ENCODE results near the gene FOXE3. TPM values are rescaled to one million over a fixed set of nuclear protein-coding genes. Genes with fewer than 3 reads are reported as not detected.

Gene FOXE3
- total RNA-seq, 2 donors from 2014 or later: 0.28 TPM; not detected in 1

- H3K4me3 ChIP-seq: no peak overlapping the region
- peaks cover 0 to 12% of the 10 kb centered on the region in 2 donors for H3K4me1 ChIP-seq (ENCODE audit: control insufficient read depth in 1 of 2, low read depth in 2 of 2)
- no peak for ATAC-seq (ENCODE audit: insufficient number of reproducible peaks, low FRiP score, low read depth)
- no peaks in the 10 kb centered on the region for H3K27me3 ChIP-seq (replicated peaks; ENCODE audit: insufficient read depth)
- no peak overlapping the region for H3K27ac ChIP-seq
- peaks cover 6% of the 10 kb centered on the region for H3K36me3 ChIP-seq
- DNase-seq (ENCODE audit: low spot score): no peak
- no peak for TF ChIP-seq CTCF (IDR thresholded peaks at IDR 0.05)
- H3K9me3 ChIP-seq: no peaks in the 10 kb centered on the region
Measured at GRCh38 chr1:47380699-47381098, 35.4 kb upstream of the FOXE3 start.

GRCh38 chr1:47382399-47382983 lies 33.6 kb upstream of the FOXE3 start:
- DNase-seq (ENCODE audit: low spot score): no peak
- Histone ChIP-seq H3K36me3 (peaks cover 5% of the 10 kb centered on the region), H3K27ac (no peak overlapping the region), H3K4me1 (ENCODE audit: control insufficient read depth in 1 of 2, low read depth in 2 of 2) (peaks cover 0 to 12% of the 10 kb centered on the region in 2 donors), H3K9me3 (no peaks in the 10 kb centered on the region), H3K4me3 (no peak overlapping the region), H3K27me3 (replicated peaks; ENCODE audit: insufficient read depth) (no peaks in the 10 kb centered on the region)
- TF ChIP-seq CTCF (IDR thresholded peaks at IDR 0.05): no peak
- no peak for ATAC-seq (ENCODE audit: insufficient number of reproducible peaks, low FRiP score, low read depth)

- Histone ChIP-seq H3K27ac (no peak overlapping the region), H3K27me3 (replicated peaks; ENCODE audit: insufficient read depth) (no peaks in the 10 kb centered on the region), H3K4me3 (no peak overlapping the region), H3K4me1 (ENCODE audit: control insufficient read depth in 1 of 2, low read depth in 2 of 2) (peaks cover 0 to 12% of the 10 kb centered on the region in 2 donors), H3K36me3 (peaks cover 5% of the 10 kb centered on the region), H3K9me3 (no peaks in the 10 kb centered on the region)
- DNase-seq (ENCODE audit: low spot score) (no peak), ATAC-seq (ENCODE audit: insufficient number of reproducible peaks, low FRiP score, low read depth) (no peak)
- no peak for TF ChIP-seq CTCF (IDR thresholded peaks at IDR 0.05)
Measured at GRCh38 chr1:47384083-47384482, 32.0 kb upstream of the FOXE3 start.

GRCh38 chr1:47385020-47385419 lies 31.1 kb upstream of the FOXE3 start:
- Histone ChIP-seq H3K4me3 (no peak overlapping the region), H3K36me3 (peaks cover 5% of the 10 kb centered on the region), H3K27me3 (replicated peaks; ENCODE audit: insufficient read depth) (no peaks in the 10 kb centered on the region), H3K4me1 (ENCODE audit: control insufficient read depth in 1 of 2, low read depth in 2 of 2) (peaks cover 0 to 12% of the 10 kb centered on the region in 2 donors), H3K9me3 (no peaks in the 10 kb centered on the region), H3K27ac (no peak overlapping the region)
- TF ChIP-seq CTCF (IDR thresholded peaks at IDR 0.05): no peak
- ATAC-seq (ENCODE audit: insufficient number of reproducible peaks, low FRiP score, low read depth): no peak
- DNase-seq (ENCODE audit: low spot score): no peak

- DNase-seq (ENCODE audit: low spot score): no peak
- no peak overlapping the region for H3K27ac ChIP-seq
- peaks cover 0 to 4% of the 10 kb centered on the region in 2 donors for H3K4me1 ChIP-seq (ENCODE audit: control insufficient read depth in 1 of 2, low read depth in 2 of 2)
- H3K36me3 ChIP-seq: peaks cover 5% of the 10 kb centered on the region
- H3K27me3 ChIP-seq (replicated peaks; ENCODE audit: insufficient read depth): no peaks in the 10 kb centered on the region
- H3K9me3 ChIP-seq: no peaks in the 10 kb centered on the region
- TF ChIP-seq CTCF (IDR thresholded peaks at IDR 0.05): no peak
- no peak overlapping the region for H3K4me3 ChIP-seq
- no peak for ATAC-seq (ENCODE audit: insufficient number of reproducible peaks, low FRiP score, low read depth)
Measured at GRCh38 chr1:47386268-47386667, 29.8 kb upstream of the FOXE3 start.

All from thoracic aorta (tissue), 2 donors.